ENCODE measurements around the gene ADPGK. TPM values are rescaled to one million over a fixed set of nuclear protein-coding genes. Genes with fewer than 3 reads are reported as not detected.
"Not testable (repeated sequence)": the region's sequence is repeated elsewhere in the genome, so short reads cannot be mapped to it uniquely, and the experiment has no call there.

The ADPGK gene
- total RNA-seq, 1 donor from 2014 or later, result 53.5 TPM

DNA sequence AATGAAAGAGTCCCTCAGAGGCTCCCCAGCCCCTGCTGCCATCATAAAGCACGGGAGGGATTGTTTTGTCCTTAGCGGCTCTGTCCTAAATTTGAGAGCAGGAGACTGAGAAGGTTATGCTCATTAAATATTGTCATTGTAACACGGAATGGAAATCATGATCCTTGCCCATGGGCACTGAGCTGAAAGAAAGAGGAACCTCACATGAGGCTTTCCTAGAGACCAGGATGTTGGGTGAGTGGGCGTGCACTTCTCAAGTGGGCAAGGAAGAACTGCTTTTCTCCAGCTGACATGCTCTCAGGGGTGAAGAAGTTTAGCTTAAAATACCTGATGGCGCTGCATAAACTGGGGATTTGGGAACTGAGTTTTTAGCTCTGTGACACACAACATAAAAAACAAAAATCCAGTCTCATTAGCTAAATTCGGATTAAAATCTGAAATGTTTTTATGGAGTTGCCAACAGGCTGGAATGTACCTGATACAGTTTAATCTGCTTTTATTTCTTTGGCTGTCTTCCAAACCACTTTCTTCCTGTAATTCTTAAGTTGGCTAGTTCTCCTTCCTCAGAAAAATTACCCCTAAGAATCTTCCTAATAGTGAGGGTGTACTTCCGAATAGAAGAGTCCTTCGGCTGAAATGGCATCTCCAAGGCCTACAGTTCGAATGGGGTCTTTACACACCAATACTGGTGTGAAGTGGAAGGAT lies 31.7 kb downstream of the ADPGK start:
- peak; percentile 41 for DNase-seq (ENCODE audit: low read depth)

GRCh38 chr15:72749700-72750099 lies 33.9 kb downstream of the ADPGK start:
- no peak for DNase-seq (ENCODE audit: low read depth)

- no peak for DNase-seq (ENCODE audit: low read depth)
Observed at GRCh38 chr15:72740219-72740618, 43.3 kb downstream of the ADPGK start.

DNA sequence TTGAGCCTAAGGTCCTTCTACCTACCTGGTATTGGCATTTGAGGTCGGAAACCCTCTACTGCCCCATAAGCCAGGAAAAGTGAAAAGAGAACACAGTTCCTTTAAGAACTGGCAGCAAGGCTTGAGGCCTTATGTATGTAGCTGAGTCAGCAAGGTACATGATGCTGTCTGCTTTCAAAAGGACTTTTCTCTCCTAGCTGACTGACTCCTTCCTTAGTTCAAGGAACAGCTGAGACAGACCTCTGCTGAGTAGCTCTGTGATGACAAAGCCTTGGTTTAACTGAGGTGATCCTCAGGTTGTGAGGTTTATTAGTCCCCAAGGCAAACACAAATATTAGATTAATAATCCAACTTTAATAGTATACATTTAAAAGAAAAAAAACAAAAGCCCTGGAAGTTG lies 45.8 kb downstream of the ADPGK start:
- no peak for DNase-seq (ENCODE audit: low read depth)

DNA sequence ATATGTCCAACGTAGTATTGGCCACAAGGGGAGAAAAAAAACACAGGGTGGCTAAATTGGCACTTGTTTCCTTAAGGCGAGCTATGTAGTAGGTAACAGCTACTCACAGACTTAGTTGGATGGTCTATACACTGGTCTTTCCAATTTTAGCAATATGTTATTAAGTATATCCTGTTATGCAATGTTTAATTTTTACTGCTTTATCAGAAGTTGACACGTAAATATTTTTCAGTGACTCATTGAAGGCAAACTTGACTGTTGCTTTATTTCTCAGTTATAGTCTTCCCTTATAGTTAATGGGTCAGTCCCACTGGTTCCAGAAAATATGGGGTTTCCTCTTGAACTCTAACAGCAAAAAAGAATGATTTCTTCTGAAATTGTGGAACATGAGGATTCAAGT lies 46.5 kb downstream of the ADPGK start:
- DNase-seq (ENCODE audit: low read depth), result no peak

DNA sequence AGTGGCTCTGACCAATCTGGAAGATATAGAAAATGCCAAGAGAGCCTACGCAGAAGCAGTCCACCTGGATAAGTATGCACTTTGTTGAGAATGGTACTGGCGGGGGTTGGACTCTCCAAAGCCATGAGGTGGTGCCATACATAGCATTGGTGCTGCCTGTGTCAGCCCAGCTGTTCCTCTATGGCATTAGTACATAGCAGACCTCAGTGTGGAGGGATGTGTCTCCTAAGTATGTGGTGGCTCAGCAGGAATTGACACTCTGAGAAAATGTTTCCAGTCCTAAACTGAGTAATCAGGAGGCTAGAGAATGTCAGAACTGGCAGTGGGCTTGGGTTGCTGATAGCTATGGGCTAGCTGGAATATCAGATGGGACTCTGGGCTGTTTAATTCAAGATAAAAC lies 48.4 kb downstream of the ADPGK start:
- no peak for DNase-seq (ENCODE audit: low read depth)

GRCh38 chr15:72733941-72734738 lies 49.4 kb downstream of the ADPGK start:
- DNase-seq (ENCODE audit: low read depth), result no peak

- no peak for DNase-seq (ENCODE audit: low read depth)
Observed at GRCh38 chr15:72732516-72732915, 51.0 kb downstream of the ADPGK start.

DNA sequence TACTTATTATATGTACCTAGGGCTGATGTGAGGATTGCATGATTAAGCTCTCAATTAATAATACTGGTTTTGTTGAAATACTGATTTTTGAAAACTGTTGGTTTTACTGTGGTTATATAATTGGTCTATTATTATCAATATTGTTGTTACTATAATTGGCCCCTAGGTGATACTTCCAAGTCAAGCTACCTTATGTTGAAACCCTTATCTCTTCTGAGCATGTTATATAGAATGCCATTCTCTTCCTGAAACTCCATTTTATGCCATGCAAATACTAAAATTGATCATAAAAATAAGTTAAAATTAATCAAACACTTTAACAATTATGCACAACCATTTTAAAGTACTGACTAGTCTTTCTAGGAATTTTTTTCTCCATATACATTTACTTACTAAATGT lies 51.5 kb downstream of the ADPGK start:
- DNase-seq (ENCODE audit: low read depth), result no peak

GRCh38 chr15:72728821-72729220 lies 54.7 kb downstream of the ADPGK start:
- DNase-seq (ENCODE audit: low read depth), result no peak

DNA sequence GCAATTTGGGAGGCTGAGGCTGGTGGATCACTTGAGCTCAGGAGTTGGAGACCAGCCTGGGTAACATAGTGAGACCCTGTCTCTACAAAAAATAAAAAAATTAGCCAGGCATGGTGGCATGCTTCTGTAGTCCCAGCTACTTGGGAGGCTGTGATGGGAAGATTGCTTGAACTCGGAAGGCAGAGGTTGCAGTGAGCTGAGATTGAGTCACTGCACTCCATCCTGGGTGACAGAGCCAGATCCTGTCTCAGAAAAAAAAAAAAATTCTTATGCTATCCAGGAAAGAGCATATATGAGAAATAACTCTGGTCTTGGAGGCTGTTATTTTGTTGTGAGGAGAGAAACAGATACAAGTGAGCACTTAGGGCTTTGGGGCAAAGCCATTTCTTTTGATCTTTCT lies 55.3 kb downstream of the ADPGK start:
- not testable (repeated sequence) for DNase-seq (ENCODE audit: low read depth)

DNA sequence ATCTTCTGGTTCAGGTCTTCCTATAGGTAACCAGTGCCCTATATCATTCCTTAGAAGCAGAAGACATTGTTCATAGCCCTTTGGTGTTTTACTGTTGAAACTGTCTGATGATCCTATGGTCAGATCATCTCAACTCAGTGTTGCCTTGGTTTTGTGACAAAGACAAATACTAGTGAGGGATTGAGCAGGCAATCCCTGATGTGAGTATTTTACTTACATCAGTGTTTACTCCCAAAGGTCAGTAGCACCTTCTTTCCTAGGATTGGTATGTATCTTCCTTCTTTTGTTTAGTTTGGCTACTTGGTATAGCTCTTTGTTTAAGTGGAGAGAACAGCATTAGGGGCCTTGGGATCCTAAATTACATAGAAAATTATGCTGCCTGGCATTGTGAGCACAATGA lies 56.4 kb downstream of the ADPGK start:
- no peak for DNase-seq (ENCODE audit: low read depth)

- not testable (repeated sequence) for DNase-seq (ENCODE audit: low read depth)
Observed at GRCh38 chr15:72725851-72726250, 57.7 kb downstream of the ADPGK start.

DNA sequence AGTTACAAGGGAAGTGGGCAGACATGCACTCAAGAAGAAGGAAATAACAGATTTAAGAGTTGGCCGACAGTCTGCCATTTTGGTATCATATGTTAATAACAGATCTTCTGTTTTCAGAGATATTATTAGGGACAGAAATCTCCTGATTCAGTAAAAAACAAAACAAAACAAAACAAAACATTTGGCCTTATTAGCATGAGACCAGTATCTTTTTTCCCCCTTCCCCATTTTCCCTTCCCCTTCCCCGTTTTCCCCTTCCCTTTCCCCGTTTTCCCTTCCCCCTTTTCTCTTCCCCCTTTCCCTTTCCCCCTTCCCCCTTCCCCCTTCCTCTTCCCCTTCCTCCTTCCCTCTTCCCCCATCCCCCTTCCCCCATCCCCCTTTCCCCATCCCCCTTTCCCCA lies 58.1 kb downstream of the ADPGK start:
- DNase-seq (ENCODE audit: low read depth), result no peak

DNA sequence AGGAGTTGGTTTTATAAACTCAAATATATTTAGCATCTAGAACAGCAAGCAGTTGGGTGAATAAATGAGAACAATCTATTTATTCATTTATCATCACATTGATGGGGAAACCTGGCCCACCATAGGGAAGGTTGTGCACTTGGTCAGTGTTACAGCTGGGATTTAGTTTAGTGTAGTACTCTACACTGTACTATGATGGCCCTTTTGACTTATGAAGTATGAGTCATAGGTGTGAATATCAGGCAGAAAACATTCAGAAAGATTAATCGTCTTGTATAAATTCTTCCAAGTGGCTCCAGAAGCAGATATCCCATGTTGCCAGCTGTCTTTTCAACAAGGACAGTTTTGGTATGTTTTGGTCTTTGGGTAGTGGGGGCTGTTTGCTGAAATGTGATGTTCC lies 59.5 kb downstream of the ADPGK start:
- DNase-seq (ENCODE audit: low read depth), result no peak

- peak; percentile 72 for DNase-seq (ENCODE audit: low read depth)
Observed at GRCh38 chr15:72722071-72722696, 61.4 kb downstream of the ADPGK start.

DNA sequence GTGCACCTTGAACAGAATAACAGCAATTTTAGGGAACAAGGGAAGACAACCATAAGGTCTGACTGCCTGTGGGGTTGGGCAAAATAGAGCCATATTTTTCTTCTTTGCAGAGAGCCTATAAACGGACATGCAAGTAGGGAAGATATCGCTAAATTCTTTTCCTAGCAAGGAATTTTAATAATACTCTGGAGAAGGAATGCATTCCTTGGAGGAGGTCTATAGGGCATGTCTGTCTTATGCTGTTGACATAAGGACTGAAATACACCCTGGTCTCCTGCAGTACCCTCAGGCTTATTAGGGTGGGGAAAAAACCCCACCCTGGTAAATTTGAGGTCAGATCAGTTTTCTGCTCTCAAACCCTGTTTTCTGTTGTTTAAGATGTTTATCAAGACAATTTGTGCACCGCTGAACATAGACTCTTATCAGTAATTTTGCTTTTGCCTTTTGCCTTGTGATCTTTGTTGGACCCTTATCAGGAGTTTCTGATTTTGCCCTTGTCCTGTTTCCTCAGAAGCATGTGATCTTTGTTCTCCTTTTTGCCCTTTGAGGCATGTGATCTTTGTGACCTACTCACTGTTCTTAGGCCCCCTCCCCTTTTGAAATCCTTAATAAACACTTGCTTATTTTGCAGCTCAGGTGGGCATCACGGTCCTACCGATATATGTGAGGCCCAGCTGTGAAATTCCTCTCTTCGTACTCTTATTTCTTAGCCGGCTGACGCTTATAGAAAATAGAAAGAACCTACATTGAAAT lies 74.8 kb downstream of the ADPGK start:
- not testable (repeated sequence) for DNase-seq (ENCODE audit: low read depth)

GRCh38 chr15:72706266-72706665 lies 77.3 kb downstream of the ADPGK start:
- peak; percentile 11 for DNase-seq (ENCODE audit: low read depth)

Measured in renal cortical epithelial cell (primary cell).